Skeletal muscle cell (primary cell): Measurements from ENCODE around the gene PYGO1.

Experiments
- DNase-seq: peaks from one replicate; pipeline ENCODE4 v3.0.0-alpha.2; 2010; ENCODE audit warnings: low read depth
- H3K4me3 ChIP-seq: 2 replicates; pipeline ENCODE4 v1.5.1; 2011; ENCODE audit warnings: low read depth, mild to moderate bottlenecking, control low read depth, low read length, moderate library complexity

Gene PYGO1

GRCh38 chr15:55576943-55577342, 11.2 kb downstream of the PYGO1 start:
- no peak for DNase-seq
- no peak overlapping the region for H3K4me3 ChIP-seq

- no peak for DNase-seq
- H3K4me3 ChIP-seq, result no peak overlapping the region
These were observed 14.0 kb downstream of the PYGO1 start for GRCh38 chr15:55574096-55574495.

DNA sequence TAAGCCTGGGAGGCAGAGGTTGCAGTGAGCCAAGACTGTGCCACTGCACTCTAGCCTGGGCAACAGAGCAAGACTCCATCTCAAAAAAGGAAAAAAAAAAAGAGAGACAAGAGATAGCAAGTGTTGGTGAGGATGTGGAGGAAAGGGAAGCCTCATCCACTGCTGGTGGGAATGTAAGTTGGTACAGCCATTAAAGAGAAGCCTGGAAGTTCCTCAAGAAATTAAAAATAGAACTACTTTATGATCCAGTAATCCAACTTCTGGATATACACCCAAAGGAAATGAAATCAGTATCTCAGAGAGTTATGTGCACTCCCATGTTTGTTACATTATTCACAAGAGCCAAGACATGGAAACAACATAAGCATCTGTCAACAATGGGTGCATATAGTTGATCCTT, 14.9 kb downstream of the PYGO1 start:
- DNase-seq, result no peak
- H3K4me3 ChIP-seq, result no peak overlapping the region

GRCh38 chr15:55564347-55565145, 23.6 kb downstream of the PYGO1 start:
- no peak for DNase-seq
- H3K4me3 ChIP-seq, result no peak overlapping the region

DNA sequence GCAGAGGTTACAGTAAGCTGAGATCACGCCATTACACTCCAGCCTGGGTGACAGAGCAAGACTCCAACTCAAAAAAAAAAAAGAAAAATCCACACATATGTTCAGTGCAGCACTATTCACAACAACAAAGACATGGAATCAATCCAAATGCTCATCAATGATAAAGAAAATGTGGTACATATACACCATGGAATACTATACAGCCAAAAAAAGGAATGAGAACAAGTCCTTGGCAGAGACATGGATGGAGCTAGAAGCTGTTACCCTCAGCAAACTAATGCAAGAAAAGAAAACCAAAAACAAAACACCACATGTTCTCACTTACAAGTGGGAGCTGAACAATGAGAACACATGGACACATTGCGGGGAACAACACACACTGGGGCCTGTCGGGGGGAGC, 25.5 kb downstream of the PYGO1 start:
- no peak overlapping the region for H3K4me3 ChIP-seq
- no peak for DNase-seq

- no peak for DNase-seq
- H3K4me3 ChIP-seq, result no peak overlapping the region
These were observed 33.1 kb downstream of the PYGO1 start for GRCh38 chr15:55555089-55555488.

DNA sequence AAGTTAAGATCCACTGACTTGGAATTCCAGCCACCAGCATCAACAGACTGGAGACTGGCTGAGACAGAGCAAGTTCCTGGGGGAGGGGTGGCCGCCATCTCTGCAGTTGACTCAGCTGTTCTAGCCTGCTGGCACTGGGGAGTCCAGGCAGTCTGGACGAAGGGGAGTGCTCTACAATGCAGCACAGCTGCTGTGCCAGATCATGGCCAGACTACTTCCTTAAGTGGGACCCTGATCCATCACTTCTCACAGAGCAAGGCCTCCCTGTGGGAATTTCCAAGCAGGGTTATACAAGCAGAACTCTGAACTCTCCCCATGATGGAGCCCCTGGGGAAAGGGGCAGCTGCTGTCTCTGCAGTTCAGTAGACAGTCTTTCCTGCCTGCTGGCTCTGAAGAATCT, 35.2 kb downstream of the PYGO1 start:
- DNase-seq, result peak; percentile 86
- no peak overlapping the region for H3K4me3 ChIP-seq

DNA sequence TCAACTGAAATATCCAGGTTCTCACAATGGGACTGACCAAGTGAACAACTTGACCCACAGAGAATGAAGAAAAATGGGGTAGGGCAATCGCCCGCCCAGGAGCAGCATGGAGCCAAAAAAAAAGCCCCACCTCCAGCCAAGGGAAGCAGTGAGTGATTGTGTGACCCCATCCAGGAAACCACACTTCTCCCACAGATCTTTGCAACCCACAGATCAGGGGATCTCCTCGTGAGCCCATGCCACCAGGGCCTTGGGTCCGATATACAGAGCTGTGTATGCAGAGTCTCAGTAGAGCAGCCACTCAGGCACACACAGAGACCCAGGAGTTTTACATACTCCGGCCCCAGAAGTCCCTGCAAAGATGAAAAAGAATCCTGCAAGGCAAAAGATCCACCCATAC, 35.7 kb downstream of the PYGO1 start:
- DNase-seq, result no peak
- no peak overlapping the region for H3K4me3 ChIP-seq

- DNase-seq, result no peak
- no peak overlapping the region for H3K4me3 ChIP-seq
These were observed 38.8 kb downstream of the PYGO1 start for GRCh38 chr15:55549305-55549704.

GRCh38 chr15:55546718-55547117, 41.4 kb downstream of the PYGO1 start:
- no peak overlapping the region for H3K4me3 ChIP-seq
- no peak for DNase-seq

DNA sequence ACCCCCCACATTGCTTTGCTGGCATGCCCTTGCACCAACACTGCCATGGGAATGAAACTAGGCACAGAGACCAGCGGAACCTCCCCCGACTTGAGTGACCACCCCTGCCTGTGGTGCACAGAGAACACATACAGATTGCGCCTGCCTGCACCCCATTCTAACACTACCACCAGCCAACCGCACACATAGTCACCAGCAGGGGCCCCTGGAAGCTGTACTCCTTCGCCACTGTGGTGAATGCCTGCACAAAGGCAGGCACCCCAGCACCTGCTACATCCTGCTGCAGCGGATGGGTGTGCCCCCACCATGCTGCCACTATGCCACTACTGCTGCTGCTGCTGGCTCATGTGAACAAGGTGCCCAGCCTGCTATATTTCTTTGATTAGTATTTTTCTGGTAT, 52.7 kb downstream of the PYGO1 start:
- no peak overlapping the region for H3K4me3 ChIP-seq
- DNase-seq, result no peak

- no peak for DNase-seq
- H3K4me3 ChIP-seq, result no peak overlapping the region
These were observed 55.2 kb downstream of the PYGO1 start for GRCh38 chr15:55532944-55533343.

DNA sequence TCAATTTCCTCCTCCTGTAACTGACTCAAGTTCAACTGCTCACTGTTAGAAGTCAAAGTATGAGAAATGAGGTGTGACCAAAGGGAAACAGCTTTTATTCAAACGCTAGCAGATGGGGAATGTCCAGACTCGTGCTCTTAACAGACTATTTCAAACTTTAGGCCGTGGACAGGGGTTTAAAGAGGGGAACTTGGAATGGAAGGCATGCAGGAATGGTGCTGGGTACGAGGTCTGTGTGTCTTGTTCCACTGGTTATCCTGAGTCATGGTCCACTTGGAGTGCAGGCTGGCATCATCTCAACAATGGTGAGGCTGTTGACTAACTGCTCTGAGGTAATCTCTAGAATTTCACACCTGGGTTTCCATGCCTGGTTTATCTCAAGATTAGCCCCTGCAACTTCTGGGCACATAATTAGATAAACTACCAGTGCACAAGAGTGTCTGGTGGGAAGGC, 57.3 kb downstream of the PYGO1 start:
- H3K4me3 ChIP-seq, result no peak overlapping the region
- DNase-seq, result peak; percentile 4

- no peak for DNase-seq
- no peak overlapping the region for H3K4me3 ChIP-seq
These were observed 59.3 kb downstream of the PYGO1 start for GRCh38 chr15:55528812-55529211.

DNA sequence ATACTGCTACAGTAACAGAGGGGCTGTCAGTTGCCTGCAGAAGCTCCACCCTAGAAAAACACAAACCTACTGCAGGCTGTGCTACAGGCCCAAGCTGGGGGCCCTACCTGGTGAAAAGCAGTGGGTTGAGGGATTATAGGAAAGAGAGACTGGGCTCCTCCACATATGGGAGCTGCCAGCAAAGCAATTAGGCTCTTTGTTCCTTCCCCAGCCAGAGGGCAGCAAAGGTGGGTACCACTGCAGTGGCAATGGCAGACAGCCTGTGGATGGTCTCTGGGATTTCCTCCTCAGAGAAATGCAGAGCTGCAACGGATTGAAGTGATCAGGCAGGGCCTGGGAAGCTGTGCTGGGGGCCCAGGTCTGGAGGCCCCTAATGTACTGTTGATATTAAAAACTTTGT, 61.0 kb downstream of the PYGO1 start:
- no peak overlapping the region for H3K4me3 ChIP-seq
- no peak for DNase-seq

GRCh38 chr15:55526559-55527036, 61.5 kb downstream of the PYGO1 start:
- H3K4me3 ChIP-seq, result no peak overlapping the region
- peak; percentile 13 for DNase-seq

DNA sequence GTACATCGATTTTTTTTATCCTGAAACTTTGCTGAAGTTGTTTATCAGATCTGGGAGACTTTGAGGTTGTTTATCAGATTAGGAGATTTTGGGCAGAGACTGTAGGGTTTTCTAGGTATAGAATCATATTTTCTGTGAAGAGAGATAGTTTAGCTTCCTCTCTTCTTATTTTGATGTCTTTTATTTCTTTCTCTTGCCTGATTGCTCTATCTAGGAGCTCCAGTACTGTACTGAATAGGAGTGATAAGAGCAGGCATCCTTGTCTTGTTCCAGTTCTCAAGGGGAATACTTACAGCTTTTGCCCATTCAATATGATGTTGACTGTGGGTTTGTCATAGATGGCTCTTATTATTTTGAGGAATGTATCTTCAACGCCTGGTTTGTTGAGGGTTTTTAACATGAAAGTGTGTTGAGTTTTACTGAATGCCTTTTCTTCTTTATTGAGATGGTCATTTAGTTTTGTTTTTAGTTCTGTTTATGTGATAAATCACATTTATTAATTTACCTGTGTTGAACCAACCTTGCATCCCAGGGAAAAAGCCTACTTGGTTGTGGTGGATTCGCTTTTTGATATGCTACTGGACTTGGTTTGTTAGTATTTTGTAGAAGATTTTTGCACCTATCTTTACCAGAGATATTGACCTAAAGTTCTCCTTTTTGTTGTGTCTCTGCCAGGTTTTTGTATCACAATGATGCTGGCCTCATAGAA, 65.2 kb downstream of the PYGO1 start:
- no peak for DNase-seq
- H3K4me3 ChIP-seq, result no peak overlapping the region

- no peak for DNase-seq
These were observed 69.5 kb downstream of the PYGO1 start for GRCh38 chr15:55518641-55519040.

DNA sequence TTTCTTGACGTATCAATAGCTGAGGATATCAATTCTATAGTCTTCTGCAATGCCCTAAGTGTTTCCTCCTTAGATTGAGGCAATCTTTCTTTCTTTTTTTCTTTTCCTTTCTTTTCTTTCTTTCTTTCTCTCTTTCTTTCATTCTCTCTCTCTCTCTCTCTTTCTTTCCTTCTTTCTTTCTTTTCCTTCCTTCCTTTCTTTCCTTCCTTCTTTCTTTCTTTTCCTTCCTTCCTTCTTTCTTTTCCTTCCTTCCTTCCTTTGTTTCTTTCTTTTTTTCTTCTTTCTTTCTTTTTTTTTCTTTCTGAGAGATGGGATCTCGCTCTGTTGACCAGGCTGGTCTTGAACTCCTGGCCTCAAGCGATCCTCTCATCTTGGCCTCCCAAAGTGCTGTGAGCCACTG, 70.1 kb downstream of the PYGO1 start:
- H3K4me3 ChIP-seq, result no peak overlapping the region
- DNase-seq, result no peak

More at GRCh38 chr15:55518641-55519040, 69.5 kb downstream of the PYGO1 start:
- no peak overlapping the region for H3K4me3 ChIP-seq

DNA sequence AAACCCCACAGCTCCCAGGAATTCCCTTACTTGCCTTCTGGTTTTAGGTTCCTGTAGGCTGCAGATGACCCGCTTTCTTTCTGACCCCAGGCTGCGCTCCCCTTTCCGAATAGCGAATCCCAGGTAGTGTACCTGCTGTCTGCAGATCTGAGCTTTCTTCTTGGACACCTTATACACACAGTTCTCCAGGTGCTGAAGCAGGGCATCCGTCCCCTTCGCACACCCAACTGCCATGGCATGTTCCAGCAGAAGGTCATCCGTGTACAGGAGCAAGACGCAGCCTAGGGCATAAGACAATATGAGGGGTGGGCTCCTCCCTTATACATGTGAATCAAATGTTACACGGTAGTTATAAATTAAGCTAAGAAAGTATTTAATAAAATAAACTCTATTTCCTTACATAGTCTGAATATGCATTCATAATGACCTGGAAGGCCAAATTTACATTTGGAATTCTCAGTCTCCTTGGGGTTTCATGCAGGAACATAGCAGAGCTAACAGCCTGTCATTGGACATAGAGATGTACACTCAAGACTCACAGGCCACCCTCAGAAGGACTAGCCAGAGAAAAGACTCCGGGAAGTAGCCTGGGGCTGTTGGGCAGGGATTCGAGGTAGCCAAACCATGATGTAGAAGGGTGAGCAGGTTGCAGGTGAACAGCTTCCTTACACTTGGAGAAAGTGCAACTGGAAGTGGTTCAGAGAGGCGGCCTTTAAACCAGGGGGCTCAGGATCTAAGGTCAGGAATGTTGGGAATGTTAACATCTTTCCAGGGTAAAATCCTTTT, 72.0 kb downstream of the PYGO1 start:
- DNase-seq, result no peak
- no peak overlapping the region for H3K4me3 ChIP-seq
